GM21423 (cell line): ENCODE results near the gene CLEC16A.

Experiments
- ATAC-seq: cut with Tn5 transposase; IDR thresholded peaks from one replicate; pipeline ENCODE4 v1.9.1; 2021; ENCODE audit warnings: mild to moderate bottlenecking, moderate library complexity; ENCODE audit not compliant: unreplicated experiment

The CLEC16A gene

DNA sequence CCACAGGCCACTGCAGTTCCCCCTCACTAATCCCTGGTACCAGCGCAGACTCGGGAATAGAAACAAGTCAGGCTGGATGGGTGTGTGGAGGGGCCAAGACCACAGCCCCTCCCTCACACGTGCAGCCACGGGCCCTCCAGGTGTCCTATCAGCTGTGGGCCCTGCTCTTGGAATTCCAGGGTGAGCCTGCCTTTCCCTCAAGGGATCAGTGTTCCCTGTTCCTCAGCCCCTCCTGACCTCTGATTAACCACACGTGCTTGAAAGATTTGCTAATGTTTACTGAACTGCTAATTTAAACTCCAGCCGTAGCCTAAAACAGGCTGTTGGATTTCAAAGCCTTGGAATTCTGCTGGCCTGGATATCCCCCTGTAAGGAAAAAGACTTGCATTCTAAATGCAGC is 165.2 kb downstream of the CLEC16A start:
- no peak for ATAC-seq

DNA sequence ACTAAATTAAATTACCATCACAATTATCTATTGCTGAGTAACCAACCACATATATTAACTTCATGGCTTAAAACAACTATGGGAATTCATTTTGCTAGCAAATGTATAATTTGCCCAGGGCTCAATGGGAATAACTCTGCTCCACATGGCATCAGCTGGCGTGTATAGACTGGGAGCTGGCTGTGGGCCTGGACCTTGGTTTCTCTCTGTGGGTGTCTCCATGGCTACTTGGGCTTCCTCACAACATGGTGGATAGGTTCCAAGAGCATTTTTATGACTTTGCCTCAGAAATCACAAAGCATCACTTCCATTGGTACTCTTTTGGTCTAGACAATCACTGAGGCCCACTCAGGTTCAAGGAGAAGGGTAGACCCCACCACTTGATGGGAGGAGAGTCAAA is 166.8 kb downstream of the CLEC16A start:
- no peak for ATAC-seq

DNA sequence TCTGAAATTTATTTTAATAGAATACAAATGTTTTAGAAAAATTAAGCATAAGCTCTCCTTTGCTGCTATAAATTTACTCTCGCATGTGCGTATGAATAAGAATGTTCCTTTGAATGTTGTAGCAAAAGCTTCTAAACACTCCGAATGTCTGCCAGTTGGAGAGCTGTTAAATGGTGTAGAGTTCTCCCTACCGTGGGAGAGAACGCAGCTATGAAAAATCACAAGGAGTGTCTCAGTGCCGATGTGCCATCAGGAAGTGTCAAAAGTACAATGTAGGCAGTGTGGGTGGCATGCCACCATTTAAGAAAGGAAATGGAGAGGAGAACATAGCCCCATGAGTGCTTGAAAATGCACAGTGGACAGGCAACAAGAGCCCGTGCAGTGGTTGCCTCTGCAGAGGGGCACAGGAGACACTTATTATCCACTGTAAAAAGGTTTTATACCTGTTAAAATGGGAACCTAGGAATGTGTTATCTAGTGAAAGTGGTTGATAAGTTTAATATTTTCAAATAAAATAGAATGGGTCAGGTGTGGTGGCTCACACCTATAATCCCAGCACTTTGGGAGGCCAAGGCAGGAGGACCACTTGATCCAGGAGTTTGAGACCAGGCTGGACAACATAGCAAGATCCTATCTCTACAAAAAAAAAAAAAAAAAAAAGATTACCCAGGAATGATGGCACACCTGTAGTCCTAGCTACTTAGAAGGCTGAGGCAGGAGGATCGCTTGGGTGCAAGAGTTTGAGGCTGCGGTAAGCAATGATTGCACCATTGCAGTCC is 167.7 kb downstream of the CLEC16A start:
- ATAC-seq: no peak

DNA sequence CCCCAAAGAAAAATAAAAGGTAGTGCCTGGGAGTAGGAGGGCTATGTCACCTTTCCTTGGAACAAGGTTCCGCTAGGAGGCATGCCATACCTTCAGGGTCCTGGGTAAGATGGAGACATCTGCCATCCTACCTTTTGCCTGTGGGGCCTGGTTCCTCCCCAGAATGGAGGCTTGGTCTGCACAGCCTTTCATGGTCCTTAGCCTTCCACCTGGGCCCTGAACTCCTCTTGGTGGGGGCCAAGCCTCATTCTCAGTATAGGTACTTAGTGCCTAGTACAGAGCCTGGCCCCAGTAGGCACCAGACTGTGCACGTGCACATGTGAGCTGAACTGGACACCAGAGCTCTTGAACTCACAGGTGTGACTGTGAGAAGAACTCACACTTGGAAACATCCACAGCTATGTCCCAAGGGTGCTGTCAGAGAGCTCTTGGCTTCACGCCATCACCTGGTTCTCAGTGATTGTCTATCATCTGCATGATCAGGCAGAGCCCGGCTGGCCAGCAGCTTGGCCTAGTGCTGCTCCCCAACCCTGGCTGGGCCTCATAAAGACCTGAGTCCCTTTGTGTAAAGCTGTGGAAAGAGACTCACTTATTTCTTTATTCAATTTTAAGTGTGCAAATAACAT is 168.5 kb downstream of the CLEC16A start:
- ATAC-seq: no peak

GRCh38 chr16:11114366-11115164 is 170.2 kb downstream of the CLEC16A start:
- ATAC-seq: no peak

DNA sequence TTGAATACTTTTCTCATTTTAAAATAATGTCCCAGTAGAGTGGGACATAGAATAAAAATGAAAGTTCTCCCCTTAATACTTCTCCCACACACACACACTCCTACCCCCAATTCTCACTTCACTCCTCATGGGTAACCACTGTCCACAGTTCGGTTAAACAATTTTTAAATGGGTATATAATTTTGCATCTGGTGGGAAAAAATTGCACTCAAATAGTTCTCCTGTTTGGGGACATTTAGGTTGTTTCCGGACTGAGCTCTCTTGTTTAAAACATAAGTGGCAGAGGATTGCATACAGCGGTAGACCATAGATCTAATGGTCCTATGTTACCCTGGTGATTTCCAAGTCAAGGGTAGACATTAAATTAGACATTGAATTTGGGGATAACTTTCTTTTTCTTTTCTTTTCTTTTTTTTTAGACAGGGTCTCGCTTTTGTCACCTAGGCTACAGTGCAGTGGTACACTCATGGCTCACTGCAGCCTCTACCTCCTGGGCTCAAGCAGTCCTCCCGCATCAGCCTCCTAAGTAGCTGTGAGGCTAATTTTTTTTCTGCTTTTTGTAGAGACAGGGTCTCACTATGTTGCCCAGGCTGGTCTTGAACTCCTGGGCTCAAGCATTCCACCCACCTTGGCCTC is 173.3 kb downstream of the CLEC16A start:
- no peak for ATAC-seq

DNA sequence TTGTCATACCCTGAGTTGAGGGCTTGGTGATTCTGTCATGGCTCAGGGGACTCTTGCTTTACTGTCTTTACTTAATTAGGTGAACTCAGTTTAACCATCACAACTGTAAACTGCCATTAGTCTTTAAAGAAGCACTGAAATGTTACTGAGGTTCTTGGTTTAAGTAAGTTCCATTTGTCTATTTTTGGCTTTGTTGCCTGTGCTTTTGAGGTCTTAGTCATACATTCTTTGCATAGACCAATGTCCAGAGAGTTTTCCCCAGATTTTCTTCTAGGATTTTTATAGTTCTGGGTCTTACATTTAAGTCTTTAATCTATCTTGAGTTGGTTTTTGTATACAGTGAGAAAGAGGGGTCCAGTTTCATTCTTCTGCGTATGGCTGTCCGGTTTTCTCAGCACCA is 174.1 kb downstream of the CLEC16A start:
- ATAC-seq: no peak

- no peak for ATAC-seq
Measured at GRCh38 chr16:11121083-11121608, 176.8 kb downstream of the CLEC16A start.

- no peak for ATAC-seq
Measured at GRCh38 chr16:11121914-11122692, 177.7 kb downstream of the CLEC16A start.

DNA sequence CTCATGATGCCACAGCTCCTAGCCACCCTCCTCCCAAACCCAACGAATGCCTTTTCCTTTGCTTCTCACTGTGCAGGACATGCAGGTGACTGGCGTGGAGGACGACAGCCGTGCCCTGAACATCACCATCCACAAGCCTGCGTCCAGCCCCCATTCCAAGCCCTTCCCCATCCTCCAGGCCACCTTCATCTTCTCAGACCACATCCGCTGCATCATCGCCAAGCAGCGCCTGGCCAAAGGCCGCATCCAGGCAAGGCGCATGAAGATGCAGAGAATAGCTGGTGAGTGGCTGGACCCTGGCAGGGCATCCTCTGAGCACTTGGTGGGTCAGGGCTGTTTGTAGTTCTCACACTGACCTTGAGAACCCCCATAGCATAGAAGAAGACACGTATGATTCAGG is 179.3 kb downstream of the CLEC16A start:
- ATAC-seq: no peak

- ATAC-seq: no peak
Measured at GRCh38 chr16:11125936-11126335, 181.6 kb downstream of the CLEC16A start.

- no peak for ATAC-seq
Measured at GRCh38 chr16:11126399-11127054, 182.2 kb downstream of the CLEC16A start.

DNA sequence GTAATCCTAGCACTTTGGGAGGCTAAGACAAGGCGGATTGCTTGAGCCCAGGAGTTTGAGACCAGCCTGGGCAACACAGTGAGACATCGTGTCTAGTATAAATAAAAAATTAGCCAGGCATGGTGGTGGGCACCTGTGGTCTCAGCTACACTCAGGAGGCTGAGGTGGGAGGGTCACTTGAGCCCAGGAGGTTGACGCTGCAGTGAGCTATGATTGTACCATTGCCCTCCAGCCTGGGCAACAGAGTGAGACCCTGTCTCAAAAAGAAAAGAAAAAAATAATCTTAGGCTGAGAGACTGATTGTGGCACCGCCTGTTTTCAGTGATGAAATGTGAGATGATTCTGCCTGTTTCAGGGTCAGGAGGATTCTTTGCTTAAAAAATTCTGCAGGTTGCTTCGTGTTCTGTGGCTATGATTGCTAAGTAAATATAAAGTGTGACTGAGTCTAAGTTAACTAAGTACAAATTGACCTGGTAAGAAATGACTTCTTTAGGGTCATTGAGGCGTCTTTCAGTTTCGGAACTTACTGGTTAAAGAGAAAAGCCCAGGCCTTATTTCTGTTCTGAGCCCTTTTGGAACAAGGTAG is 183.3 kb downstream of the CLEC16A start:
- no peak for ATAC-seq

GRCh38 chr16:11128211-11129141 is 184.1 kb downstream of the CLEC16A start:
- no peak for ATAC-seq

DNA sequence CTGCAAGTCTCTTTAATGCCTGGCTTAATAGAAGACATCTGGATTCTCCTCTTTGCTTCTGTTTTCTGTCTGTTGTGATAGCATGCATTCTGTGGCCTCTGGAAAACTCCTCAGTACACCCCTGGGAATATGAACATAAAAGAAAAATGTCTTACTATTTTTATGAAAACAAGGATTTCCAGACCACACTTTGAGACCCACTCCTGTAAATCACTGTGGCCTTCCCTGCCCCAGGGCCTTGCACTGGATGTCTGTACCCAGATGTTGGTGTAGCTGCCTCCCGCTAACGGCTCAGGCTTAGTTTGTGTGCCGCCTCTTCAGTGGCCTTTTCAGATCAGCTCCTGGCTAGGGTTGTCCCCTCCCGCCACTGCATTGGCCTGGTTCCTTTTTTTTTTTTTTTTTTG is 185.0 kb downstream of the CLEC16A start:
- no peak for ATAC-seq

GRCh38 chr16:11130978-11131665 is 186.8 kb downstream of the CLEC16A start:
- no peak for ATAC-seq

- no peak for ATAC-seq
Measured at GRCh38 chr16:11131706-11132105, 187.3 kb downstream of the CLEC16A start.
